OCI-LY1 (cell line): ENCODE data around the gene LAMP1.

ENCODE experiments used
- H2AFZ ChIP-seq: fragments of 200-600 bp; sonication (generic), shearing (Covaris generic); 2 replicates; pipeline ENCODE4 v1.6.0; 2014; ENCODE audit warnings: antibody characterized with exemption, mild to moderate bottlenecking, low read length
- H3F3A ChIP-seq: fragments of 200-600 bp; sonication (generic), shearing (Covaris generic); 2 replicates; pipeline ENCODE4 v1.6.0; 2014; ENCODE audit warnings: mild to moderate bottlenecking, antibody characterized with exemption, low read length, moderate library complexity; ENCODE audit not compliant: insufficient read depth
- H3K27ac ChIP-seq: fragments of 200-600 bp; sonication (generic); 2 replicates; pipeline ENCODE4 v1.5.1; 2014; ENCODE audit warnings: low read length, mixed run types, mild to moderate bottlenecking, low read depth; ENCODE audit not compliant: poor library complexity, severe bottlenecking
- H3K27me3 ChIP-seq: fragments of 200-600 bp; sonication (generic); 2 replicates; pipeline ENCODE4 v1.6.0; 2014; ENCODE audit warnings: antibody characterized with exemption, mild to moderate bottlenecking, low read length, moderate library complexity; ENCODE audit not compliant: insufficient read depth
- H3K36me3 ChIP-seq: fragments of 200-600 bp; sonication (generic); 2 replicates; pipeline ENCODE4 v1.6.1; 2014; ENCODE audit warnings: mild to moderate bottlenecking, antibody characterized with exemption, low read length, moderate library complexity, mixed read lengths; ENCODE audit not compliant: insufficient read depth
- H3K4me1 ChIP-seq: fragments of 200-600 bp; sonication (generic); 2 replicates; pipeline ENCODE4 v1.5.1; 2014; ENCODE audit warnings: mild to moderate bottlenecking, low read length, moderate library complexity; ENCODE audit not compliant: insufficient read depth, severe bottlenecking
- H3K4me2 ChIP-seq: fragments of 200-600 bp; sonication (generic), shearing (Covaris generic); 2 replicates; pipeline ENCODE4 v1.6.1; 2014; ENCODE audit warnings: low read length
- H3K4me3 ChIP-seq: fragments of 200-600 bp; sonication (generic); 2 replicates; pipeline ENCODE4 v1.5.1; 2014; ENCODE audit warnings: low read length, low read depth, mild to moderate bottlenecking, mixed read lengths; ENCODE audit not compliant: poor library complexity, severe bottlenecking
- H3K79me2 ChIP-seq: fragments of 200-600 bp; shearing (Covaris generic); 2 replicates; pipeline ENCODE4 v1.6.1; 2016; ENCODE audit warnings: mixed run types, low read length, mixed read lengths; ENCODE audit not compliant: insufficient read depth
- H3K9ac ChIP-seq: fragments of 200-600 bp; sonication (generic), shearing (Covaris generic); 2 replicates; pipeline ENCODE4 v1.6.1; 2014; ENCODE audit warnings: mild to moderate bottlenecking, low read length, mixed read lengths
- H3K9me2 ChIP-seq: fragments of 200-600 bp; sonication (generic), shearing (Covaris generic); 2 replicates; pipeline ENCODE4 v1.6.1; 2014; ENCODE audit warnings: low read depth, mild to moderate bottlenecking, low read length, mixed read lengths
- H3K9me3 ChIP-seq: fragments of 200-600 bp; shearing (Covaris generic); 2 replicates; pipeline ENCODE4 v1.6.1; 2014; ENCODE audit warnings: low read length, mixed read lengths
- H4K20me1 ChIP-seq: fragments of 200-600 bp; sonication (generic), shearing (Covaris generic); 2 replicates; pipeline ENCODE4 v1.6.0; 2016; ENCODE audit warnings: mild to moderate bottlenecking, low read length; ENCODE audit not compliant: insufficient read depth
- EZH2 ChIP-seq: fragments of 200-600 bp; sonication (generic), shearing (Covaris generic); IDR thresholded peaks from 2 replicates; pipeline ENCODE4 v1.8.0; 2017; ENCODE audit warnings: borderline replicate concordance, mixed run types, mild to moderate bottlenecking, antibody characterized with exemption, low read length, moderate library complexity, mixed read lengths
- TF ChIP-seq, protein P1 (sequence below): fragments of 200-600 bp; sonication (generic), shearing (Covaris generic); IDR thresholded peaks from 2 replicates; pipeline ENCODE4 v1.5.1; 2017; ENCODE audit warnings: mild to moderate bottlenecking, antibody characterized with exemption, low read length, moderate library complexity, mixed read lengths

The LAMP1 gene

DNA sequence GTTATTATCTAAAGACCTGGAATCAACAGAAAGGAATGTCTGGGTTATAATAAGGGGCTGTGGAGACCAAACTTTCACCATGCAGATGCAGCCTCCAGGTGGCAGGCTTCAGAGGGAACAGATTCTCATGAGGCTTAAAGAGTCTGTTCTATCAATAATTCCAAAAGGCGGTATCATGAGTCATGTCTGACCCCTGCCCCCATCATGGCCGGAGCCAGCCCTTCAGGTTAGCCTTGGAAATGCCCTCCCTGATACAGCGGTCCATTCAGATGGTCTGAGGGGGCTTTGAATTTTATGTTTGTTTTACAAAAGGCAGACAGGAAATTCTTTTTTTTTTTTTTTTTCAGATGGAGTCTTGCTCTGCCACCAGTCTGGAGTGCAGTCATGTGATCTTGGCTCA is 21.7 kb upstream of the LAMP1 start:
- Histone ChIP-seq H3K9me2 (no peaks in the 10 kb centered on the region), H3F3A (no peaks in the 10 kb centered on the region; the same call in 1 of the 2 replicates), H3K9ac (no peak overlapping the region), H3K36me3 (no peaks in the 10 kb centered on the region), H4K20me1 (no peaks in the 10 kb centered on the region), H2AFZ (no peak overlapping the region), H3K27me3 (no peaks in the 10 kb centered on the region), H3K79me2 (no peaks in the 10 kb centered on the region), H3K4me1 (peaks cover 4% of the 10 kb centered on the region), H3K9me3 (no peaks in the 10 kb centered on the region), H3K27ac (no peak overlapping the region), H3K4me2 (peak overlapping the region; percentile 13; the same call in 1 of the 2 replicates), H3K4me3 (no peak overlapping the region)
- no peak for TF ChIP-seq EZH2
- TF ChIP-seq, protein P1, sequence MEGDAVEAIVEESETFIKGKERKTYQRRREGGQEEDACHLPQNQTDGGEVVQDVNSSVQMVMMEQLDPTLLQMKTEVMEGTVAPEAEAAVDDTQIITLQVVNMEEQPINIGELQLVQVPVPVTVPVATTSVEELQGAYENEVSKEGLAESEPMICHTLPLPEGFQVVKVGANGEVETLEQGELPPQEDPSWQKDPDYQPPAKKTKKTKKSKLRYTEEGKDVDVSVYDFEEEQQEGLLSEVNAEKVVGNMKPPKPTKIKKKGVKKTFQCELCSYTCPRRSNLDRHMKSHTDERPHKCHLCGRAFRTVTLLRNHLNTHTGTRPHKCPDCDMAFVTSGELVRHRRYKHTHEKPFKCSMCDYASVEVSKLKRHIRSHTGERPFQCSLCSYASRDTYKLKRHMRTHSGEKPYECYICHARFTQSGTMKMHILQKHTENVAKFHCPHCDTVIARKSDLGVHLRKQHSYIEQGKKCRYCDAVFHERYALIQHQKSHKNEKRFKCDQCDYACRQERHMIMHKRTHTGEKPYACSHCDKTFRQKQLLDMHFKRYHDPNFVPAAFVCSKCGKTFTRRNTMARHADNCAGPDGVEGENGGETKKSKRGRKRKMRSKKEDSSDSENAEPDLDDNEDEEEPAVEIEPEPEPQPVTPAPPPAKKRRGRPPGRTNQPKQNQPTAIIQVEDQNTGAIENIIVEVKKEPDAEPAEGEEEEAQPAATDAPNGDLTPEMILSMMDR: peak; percentile 80

DNA sequence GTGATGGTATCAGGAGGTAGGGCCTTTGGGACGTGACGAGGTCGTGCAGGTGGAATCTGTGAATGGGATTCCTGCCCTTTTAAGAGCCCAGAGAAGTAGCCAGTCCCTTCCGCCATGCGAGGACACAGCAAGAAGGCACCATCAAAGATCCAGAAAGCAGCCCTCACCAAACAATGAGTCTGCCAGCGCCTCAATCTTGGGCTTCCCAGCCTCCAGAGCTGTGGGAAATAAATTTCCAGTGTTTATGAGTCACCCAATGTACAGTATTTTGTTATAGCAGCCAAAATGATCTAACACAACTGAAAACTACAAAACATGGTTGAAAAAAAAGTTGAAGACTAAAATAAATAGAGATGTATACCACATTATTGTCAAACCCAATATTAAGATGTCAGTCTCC is 16.9 kb upstream of the LAMP1 start:
- Histone ChIP-seq H3F3A (no peaks in the 10 kb centered on the region), H3K9ac (no peak overlapping the region), H3K9me2 (no peaks in the 10 kb centered on the region), H4K20me1 (no peaks in the 10 kb centered on the region), H3K4me1 (peaks cover 4% of the 10 kb centered on the region), H3K4me3 (no peak overlapping the region), H3K36me3 (no peaks in the 10 kb centered on the region), H3K9me3 (no peaks in the 10 kb centered on the region), H3K79me2 (no peaks in the 10 kb centered on the region), H3K27me3 (peaks cover 4% of the 10 kb centered on the region; the same call in 1 of the 2 replicates), H3K27ac (no peak overlapping the region), H3K4me2 (no peak overlapping the region), H2AFZ (no peak overlapping the region)
- TF ChIP-seq EZH2: no peak
- TF ChIP-seq, protein P1: no peak

DNA sequence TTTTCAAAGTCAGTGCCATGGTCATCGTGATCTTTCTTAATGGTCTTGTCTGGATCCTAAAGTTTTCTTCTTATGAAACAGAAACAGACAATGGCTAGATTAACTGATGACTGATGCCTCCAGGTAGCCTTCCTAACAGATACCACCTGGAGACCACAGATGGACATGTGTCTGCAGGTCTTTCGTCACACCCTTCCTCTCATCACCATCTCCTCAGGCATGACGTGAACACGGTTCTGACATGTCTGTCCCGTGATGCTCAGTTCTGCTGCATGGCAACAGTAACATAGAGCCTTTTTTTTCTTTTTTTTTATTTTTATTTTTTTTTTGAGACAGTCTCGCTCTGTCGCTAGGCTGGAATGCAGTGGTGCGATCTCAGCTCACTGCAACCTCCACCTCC is 13.1 kb upstream of the LAMP1 start:
- no peaks in the 10 kb centered on the region for H4K20me1 ChIP-seq
- no peak overlapping the region for H3K27ac ChIP-seq
- H3K9me3 ChIP-seq: peaks cover 4% of the 10 kb centered on the region; the same call in 1 of the 2 replicates
- H3K79me2 ChIP-seq: no peaks in the 10 kb centered on the region
- no peak for TF ChIP-seq EZH2
- TF ChIP-seq, protein P1: no peak
- no peaks in the 10 kb centered on the region; the same call in 1 of the 2 replicates for H3K36me3 ChIP-seq
- H3K4me3 ChIP-seq: no peak overlapping the region
- no peak overlapping the region for H3K4me2 ChIP-seq
- no peak overlapping the region for H2AFZ ChIP-seq
- no peaks in the 10 kb centered on the region for H3K4me1 ChIP-seq
- H3F3A ChIP-seq: no peaks in the 10 kb centered on the region
- no peaks in the 10 kb centered on the region for H3K9me2 ChIP-seq
- no peak overlapping the region for H3K9ac ChIP-seq
- H3K27me3 ChIP-seq: peaks cover 9% of the 10 kb centered on the region
